HuH-7 (cell line): Measurements from ENCODE around the gene PRSS56.

Experiments used
- DNase-seq: peaks from one replicate; pipeline ENCODE4 v3.0.0; 2011; ENCODE audit warnings: low spot score

The PRSS56 gene

DNA sequence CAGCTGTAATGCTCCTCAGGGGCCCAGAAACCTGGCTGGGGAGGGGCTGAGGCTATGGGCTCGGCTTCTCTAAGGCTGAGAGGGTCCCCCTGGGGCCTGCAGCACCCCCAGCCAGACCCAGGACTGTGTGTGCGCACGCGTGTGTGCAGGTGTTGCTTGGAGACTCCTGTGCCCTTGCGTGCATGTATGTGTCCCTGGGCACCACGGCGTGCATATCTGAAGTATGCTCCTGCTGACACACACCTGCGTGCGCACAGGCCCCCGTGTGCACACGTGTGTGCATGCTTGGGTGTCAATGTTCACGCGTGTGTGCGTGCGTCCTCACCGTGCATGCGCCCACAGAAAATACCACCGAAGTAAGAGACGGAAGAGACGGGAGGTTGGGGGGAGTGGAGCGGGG, 17.7 kb upstream of the PRSS56 start:
- DNase-seq, result no peak

DNA sequence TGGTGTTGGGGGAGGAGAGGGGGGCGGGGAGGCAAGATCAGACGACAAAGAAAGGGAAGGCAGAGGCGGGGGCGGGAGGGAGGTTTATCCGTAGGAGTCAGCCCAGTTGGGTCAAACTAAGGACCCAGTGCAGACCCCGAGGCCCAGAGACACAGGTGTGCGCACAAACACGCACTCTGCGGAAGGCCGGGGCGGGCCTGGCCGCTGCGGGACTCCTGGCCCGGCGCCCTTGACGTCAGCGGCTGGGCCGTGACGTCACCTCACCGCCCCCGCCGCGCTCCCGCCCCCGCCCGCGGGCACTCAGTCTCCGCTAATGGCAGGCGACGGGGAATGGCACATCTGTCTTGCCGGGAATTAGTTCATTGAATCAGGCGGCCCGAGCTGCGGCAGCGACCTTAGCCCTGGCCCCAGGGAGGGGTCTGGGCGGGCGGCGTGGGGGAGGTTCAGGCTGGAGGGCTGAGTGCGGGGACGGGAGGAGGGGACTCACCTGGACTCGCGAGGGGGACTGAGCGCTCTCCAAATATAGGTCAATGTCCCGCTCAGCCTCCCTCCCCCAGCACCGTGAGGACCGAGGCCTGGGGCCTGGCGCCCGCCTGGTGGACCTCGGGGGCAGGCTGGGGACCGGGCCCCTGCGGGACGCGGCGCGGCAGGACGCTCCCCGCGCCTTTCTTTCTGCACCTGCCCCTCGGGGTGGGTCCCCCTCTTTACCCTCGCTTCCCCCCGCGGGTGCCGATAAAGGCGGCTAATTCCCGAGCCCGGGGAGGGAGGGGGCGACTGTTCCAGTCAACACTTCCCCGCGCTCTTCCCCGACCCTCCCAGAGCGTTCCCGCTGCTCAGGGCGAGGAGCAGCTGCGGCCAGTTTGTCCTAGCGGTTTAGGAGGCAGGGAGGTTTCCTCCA, 17.0 kb upstream of the PRSS56 start:
- peak; percentile 59 for DNase-seq

DNA sequence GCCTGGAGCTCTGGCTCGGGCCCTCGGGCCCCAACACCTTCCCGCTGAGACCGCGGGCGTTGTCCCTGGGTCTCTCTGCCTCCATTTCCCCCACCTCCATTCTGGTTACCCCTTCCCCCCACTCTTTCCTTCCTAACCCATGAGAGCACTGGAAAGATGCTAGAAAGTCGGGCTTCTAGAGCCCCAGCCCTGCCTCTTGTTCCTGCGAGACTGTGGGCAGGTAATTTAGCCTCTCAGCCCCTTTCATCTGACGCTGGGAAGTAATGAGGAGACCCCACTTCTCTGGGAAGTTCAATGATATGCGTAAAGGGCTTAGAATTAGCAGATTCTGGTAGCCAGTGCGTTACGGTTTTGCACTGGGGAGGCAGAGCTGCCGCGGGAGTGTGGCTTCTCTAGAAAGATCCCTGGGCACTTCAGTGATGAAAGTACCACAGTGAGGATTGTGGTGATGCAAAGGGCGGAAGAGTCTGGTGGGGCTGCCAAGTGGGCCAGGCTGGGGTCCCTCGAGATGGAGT, 16.3 kb upstream of the PRSS56 start:
- no peak for DNase-seq

DNA sequence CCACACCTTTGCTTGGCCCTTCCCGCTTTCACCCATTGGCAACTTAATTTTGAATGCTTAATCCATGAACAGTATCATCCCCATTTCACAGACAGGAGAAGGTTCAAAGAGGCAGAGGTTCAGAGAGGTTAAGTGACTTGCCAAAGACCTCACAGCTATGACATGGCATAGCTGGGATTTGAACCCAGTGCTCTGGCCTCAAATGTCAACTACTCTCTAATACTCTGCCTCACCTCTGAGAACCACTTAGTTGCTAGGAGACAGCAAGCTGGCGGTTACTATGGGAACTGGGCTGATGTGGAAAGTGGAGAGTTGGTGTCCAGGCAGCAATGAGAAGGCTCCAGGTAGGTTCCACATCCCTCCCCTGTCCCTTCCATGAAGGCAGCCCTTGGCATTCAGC, 15.8 kb upstream of the PRSS56 start:
- no peak for DNase-seq

DNA sequence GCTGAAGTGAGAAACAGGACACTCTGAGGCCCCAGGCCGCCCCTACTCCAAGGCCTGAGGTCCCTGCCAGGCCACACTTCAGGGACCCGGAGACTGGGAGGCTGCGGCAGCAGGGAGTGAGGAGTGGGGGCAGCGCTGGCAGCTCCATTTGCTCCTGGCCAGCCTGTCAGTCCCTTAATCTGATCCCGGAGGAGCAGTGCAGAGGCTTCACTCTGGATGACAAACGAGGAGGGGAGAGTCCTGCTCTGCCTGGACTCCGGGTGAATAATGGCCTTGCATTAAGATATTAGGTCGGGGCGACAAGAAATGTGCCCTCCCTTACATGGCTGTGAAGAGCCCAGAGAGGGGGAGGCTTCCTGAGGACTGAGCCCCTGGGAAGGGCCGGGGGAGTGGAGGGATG, 14.3 kb upstream of the PRSS56 start:
- no peak for DNase-seq

DNA sequence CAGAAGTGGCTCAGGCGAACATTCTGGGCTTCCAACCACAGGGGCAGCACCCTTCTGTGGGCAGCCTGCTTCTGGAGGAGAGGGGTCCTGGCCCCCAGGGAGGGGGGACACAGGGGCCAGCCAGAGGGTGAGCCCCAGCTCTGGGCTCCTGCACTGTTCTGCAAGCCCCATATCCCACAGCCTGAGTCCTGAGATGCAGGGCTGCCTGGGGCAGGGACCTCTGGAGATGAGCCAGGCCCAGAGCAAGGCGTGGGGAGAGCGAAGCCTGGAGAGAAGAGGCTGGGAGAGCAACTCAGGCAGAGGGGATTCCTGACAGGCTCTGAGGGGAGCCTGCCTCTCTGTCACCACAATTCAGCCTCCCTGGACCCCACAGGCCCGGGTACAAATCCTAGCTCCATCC, 13.5 kb upstream of the PRSS56 start:
- DNase-seq, result no peak

DNA sequence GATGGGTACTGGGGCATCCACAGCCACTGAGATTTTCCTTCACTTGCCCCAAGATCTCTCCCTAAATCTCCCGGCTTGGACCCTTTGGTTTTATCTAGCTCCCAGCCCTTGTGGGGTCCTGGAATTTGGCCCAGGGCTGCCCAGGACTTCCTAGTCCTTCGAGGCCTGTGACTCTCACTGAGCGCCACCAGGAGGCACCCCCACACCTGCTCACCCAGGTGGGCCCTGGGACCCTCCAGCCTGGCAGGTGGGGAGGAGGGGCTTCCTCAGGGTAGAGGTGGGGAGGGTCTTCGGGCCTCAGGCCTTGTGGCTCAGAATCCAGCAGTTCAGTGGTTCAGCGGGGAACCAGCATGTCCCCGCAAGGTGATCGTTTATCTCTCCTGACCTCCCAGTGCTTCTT, 11.9 kb upstream of the PRSS56 start:
- DNase-seq, result no peak

DNA sequence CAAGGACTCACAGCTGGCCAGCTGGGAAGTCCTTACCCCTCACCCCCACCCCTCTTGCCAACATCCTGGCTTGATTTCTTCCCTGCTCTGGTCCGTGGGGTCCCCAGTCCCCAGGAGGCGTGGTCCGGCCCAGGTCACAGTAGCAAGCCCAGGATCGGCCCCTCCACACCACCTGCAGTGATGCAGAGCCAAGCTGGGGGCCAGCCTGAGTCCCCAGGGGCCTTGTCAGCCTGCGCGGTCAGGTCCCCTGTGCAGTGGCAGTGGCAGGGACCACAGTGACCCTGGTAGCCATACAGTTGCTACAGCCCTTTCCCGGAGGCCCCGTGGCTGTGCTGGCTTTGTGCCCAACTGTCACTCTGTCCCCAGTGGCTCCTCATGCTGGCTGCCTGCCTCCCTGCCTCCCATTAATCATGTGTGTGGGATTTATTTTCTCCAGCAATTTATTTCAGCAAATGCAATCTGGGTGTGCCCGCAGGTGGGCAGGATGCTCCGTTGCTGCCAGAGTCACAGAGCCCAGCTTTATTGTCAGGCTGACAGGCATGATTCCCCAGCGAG, 8.8 kb upstream of the PRSS56 start:
- no peak for DNase-seq

DNA sequence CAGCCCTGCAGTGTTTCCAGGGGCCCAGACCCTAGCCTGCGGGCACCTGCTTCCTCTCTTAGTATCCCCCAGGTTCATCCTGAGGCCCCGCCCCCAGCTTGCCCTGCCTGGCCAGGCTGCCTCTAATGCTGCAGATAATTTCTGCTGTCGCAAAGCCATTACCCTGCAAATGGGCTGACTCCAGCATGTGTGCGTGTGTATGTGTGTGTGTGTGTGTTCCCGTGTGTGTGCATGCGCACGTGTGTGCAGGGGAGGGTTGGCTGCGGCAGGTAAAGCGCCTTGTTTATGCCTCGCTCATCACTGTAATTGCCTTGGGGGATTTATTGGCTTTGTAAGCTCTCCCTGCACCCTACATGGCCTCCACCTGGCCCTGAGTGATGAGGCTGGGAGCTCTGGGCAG, 7.6 kb upstream of the PRSS56 start:
- no peak for DNase-seq

DNA sequence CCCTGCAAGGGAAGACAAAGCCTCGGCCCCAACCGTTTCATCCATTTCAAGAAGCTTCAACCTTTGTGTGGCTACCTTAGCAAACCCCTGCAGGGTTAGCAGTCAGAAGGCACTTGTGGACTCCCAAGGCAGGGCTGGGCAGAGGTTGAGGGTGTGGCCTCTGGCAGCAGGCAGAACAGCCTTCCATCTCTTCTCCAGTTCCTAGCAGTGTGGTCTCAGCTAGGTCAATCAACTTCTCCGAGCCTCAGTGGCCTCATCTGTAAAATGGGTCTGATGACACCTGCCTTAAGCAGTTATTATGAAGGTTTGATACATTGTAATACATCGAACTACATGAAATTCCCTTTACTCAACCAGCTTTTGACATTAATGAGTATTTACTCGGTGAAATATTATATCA, 6.8 kb upstream of the PRSS56 start:
- no peak for DNase-seq

DNA sequence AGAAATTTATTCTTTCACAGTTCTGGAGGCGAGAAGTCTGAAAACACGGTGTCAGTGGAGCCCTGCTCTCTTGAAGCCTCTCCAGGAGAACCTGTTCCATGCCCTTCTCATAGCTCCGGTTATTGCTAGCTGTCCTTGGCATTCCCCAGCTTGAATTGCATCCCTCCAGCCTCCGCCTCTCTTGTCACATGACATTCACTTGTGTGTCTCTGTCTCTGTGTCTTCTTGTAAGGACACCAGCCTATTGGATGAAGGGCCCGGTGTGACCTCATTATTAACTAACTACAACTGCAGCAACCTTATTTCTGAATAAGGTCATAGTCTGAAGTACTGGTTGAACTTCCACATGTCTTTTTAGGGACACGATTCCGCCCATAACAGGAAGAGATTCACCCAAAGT, 4.5 kb upstream of the PRSS56 start:
- no peak for DNase-seq

DNA sequence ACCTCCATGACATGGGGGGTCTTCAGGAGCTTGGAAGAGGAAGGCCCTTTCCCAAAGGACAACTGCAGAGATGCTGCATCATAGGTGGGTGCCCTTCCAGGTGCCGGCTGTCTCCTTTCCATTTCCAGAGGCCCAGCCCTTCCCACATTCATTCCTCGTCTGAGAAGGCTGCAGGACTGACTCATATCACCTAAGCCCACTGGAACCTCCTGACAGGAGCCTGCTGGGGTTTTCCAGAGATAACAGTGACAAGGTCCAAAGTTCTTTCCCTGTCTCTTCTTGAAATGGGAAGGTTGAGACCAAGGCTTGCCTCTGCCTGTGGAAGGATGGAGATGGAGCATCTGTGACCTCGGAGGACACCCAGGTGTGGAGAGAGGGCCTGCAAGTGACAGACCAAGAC, 3.6 kb upstream of the PRSS56 start:
- no peak for DNase-seq

DNA sequence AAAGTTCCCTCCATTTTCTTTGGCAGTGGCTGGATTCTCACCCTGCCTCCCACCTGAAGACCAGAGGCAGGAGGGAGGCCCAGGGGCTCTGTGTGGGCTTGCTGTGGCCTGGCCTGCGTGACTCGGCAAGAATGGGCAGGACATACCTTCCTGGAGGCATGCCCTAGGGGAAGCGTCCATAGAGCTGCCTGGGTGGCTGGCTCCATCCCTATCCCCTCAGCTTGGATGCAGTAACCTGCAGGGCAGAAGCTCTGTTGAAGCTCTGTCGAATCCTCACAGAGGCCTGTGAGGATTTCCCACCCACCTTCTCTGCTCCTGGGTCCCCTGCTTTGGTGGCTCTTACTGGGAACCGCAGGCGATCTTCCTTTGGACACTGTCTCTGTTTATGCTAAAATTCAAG, 1.3 kb upstream of the PRSS56 start:
- no peak for DNase-seq

DNA sequence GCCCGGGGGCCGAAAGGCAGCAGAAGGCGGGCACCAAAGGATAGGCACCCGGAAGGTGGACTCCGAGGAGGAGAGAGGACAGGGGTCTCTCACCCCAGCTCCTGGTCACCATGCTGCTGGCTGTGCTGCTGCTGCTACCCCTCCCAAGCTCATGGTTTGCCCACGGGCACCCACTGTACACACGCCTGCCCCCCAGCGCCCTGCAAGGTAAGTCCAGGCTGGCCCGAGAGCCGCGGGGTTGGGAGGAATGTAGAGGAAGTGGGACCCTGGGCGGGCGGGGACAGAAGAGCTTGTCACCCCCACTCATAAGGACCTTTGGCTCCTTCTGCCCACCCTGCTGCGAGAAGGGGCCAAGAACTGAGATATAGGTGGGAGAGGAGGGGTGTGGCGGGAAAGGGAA, 301 bp downstream of the PRSS56 start:
- no peak for DNase-seq

DNA sequence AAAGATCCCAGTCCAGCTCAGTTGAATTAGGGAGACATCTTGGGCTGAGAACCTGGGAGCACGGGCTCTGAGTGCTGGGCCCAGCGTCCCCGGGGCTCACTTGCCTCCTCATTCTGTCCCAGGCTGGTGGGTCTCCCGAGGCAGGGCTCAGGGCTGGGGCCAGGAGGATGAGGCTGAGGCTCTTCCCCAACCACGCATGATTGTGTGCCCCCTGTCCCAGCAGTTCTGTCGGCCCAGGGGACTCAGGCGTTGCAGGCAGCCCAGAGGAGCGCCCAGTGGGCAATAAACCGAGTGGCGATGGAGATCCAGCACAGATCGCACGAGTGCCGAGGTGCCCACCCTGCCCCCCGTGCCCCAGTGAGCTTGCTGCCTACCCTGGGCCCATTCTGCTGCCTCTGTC, 910 bp downstream of the PRSS56 start:
- no peak for DNase-seq

DNA sequence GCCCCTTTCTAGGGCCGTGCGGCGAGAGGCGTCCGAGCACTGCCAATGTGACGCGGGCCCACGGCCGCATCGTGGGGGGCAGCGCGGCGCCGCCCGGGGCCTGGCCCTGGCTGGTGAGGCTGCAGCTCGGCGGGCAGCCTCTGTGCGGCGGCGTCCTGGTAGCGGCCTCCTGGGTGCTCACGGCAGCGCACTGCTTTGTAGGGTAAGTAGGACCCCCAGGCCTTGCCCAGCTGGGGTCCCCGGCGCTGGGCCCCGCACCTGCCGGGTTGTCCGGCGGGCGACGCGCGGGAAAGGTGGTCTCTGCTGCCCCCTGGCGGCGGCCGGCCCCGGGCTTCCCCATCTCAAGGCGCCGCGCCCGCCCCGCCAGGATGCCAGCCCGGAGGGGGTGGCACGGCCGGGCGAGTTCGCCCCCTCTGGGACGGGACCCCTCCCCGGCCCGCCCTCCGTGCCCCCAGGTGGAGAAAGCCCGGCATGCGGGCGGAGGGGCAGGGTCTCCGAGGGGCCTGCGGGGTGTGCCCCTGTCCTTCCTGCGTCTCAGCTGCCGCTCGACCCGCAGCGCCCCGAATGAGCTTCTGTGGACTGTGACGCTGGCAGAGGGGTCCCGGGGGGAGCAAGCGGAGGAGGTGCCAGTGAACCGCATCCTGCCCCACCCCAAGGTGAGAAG, 1.9 kb downstream of the PRSS56 start:
- peak; percentile 85 for DNase-seq

DNA sequence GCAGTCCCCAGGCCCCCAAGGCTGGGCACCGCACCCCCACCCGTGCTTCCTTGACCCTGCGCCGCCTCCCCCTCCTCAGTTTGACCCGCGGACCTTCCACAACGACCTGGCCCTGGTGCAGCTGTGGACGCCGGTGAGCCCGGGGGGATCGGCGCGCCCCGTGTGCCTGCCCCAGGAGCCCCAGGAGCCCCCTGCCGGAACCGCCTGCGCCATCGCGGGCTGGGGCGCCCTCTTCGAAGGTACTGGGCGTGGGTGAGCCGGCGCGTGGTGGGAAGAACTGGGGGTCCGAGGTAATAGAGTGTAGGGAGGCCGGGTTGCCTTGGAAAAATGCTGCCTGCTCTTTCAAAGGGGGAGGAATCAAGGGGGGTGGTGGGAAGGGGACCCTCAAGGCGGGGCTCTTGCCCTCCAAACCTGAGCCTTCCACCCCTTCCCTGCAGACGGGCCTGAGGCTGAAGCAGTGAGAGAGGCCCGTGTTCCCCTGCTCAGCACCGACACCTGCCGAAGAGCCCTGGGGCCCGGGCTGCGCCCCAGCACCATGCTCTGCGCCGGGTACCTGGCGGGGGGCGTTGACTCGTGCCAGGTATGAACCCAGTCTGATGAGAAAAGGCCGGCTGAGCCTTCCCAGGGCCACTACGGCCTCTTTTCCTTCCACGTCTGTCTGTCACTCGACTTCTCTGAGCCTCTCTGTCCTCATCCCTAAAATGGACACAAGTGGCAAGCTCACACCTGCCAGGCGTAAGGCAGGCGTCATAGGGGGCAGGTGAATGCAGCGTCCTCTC, 2.6 kb downstream of the PRSS56 start:
- no peak for DNase-seq

DNA sequence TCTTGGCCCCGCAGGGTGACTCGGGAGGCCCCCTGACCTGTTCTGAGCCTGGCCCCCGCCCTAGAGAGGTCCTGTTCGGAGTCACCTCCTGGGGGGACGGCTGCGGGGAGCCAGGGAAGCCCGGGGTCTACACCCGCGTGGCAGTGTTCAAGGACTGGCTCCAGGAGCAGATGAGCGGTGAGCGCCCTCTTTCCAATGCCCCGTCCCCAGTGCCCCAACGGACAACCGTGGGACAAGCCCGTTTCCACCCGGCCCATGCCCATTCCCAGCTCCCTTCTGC, 3.2 kb downstream of the PRSS56 start:
- DNase-seq, result no peak

DNA sequence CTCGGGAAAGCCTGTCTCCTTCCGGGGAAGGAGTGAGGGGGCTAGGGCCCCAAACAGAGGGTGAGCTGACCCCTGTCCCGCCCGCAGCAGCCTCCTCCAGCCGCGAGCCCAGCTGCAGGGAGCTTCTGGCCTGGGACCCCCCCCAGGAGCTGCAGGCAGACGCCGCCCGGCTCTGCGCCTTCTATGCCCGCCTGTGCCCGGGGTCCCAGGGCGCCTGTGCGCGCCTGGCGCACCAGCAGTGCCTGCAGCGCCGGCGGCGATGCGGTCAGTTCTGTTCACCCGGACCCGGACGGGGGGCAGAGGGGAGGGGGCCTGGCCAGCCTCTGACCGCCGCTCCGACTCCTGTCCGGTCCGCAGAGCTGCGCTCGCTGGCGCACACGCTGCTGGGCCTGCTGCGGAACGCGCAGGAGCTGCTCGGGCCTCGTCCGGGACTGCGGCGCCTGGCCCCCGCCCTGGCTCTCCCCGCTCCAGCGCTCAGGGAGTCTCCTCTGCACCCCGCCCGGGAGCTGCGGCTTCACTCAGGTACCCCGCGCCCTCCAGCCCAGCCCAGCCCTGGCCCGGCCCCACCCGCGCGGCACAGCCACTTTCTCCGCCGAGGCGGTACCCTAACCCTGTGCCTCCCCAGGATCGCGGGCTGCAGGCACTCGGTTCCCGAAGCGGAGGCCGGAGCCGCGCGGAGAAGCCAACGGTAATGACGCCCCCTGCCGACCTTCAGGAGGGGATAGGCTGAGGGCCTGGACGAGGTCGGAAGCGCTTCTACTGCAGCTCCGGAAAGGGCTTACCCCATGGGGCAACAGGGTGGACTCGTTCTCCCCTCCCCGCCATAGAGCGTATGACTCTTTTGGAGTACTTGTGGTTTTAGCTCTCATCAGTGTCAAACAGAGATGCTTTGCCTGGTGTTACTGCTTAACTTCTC, 3.8 kb downstream of the PRSS56 start:
- peak; percentile 93 for DNase-seq

DNA sequence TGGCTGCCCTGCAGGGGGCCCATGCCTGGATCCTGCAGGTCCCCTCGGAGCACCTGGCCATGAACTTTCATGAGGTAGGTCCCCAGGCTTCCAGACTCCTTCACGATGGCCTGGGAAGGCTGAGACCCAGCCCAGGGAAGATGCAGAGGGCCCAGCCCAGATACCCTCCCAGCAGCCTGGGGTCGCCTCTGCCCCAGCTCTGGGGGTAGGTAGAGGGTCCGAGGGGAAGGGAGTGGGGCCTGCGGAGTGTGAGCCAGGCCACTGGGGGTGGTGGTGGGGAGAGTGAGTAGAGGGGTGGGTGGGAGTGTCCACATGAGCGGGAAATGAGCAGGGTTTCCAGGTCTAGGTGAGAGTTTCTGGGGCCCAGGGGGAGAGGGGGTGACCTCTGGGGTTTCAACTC, 4.6 kb downstream of the PRSS56 start:
- DNase-seq, result no peak

DNA sequence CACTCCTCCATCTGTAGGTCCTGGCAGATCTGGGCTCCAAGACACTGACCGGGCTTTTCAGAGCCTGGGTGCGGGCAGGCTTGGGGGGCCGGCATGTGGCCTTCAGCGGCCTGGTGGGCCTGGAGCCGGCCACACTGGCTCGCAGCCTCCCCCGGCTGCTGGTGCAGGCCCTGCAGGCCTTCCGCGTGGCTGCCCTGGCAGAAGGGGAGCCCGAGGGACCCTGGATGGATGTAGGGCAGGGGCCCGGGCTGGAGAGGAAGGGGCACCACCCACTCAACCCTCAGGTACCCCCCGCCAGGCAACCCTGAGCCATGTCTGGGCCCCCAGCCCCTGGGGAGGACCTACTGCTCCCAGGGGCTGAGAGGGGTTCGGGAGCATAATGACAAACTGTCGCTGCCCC, 5.0 kb downstream of the PRSS56 start:
- no peak for DNase-seq
